K562 (cell line): ENCODE results near the gene PDPK1. TPM values are rescaled to one million over a fixed set of nuclear protein-coding genes. Genes with fewer than 3 reads are reported as not detected.

Source experiments
- ARNT ChIP-seq, 2 experiments: fragments of 450-650 bp; IDR thresholded peaks; 2 replicates each; pipeline ENCODE4 v1.6.1; 2016; ENCODE audit warnings: mild to moderate bottlenecking in 1 of 2
- BRD9 ChIP-seq: fragments of 450-650 bp; IDR thresholded peaks from 2 replicates; pipeline ENCODE4 v1.6.1; 2018; ENCODE audit warnings: low read depth; ENCODE audit not compliant: partially characterized antibody
- CBFA2T2 ChIP-seq: fragments of 450-650 bp; conservative IDR thresholded peaks from 2 replicates; pipeline ENCODE4 v1.6.1; 2017; ENCODE audit warnings: mild to moderate bottlenecking
- CEBPZ ChIP-seq: fragments of 150-350 bp; IDR thresholded peaks from 2 replicates; pipeline ENCODE4 v1.6.1; 2014; ENCODE audit warnings: low read depth, mild to moderate bottlenecking, low read length, borderline replicate concordance
- EWSR1 ChIP-seq: fragments of 450-650 bp; IDR thresholded peaks from 2 replicates; pipeline ENCODE4 v1.6.1; 2018; ENCODE audit warnings: borderline replicate concordance, mild to moderate bottlenecking, low read depth, moderate library complexity; ENCODE audit not compliant: partially characterized antibody
- FIP1L1 ChIP-seq: fragments of 200-400 bp; formaldehyde crosslinking; IDR thresholded peaks from 2 replicates; pipeline ENCODE4 v1.6.1; 2018; ENCODE audit warnings: mild to moderate bottlenecking, low read depth, low read length; ENCODE audit not compliant: poor library complexity, severe bottlenecking
- HBP1 ChIP-seq: fragments of 450-650 bp; formaldehyde crosslinking; IDR thresholded peaks from 2 replicates; pipeline ENCODE4 v1.4.0; 2022; ENCODE audit warnings: missing genetic modification characterization
- ILK ChIP-seq: fragments of 450-650 bp; IDR thresholded peaks from 2 replicates; pipeline ENCODE4 v1.6.1; 2016; ENCODE audit warnings: missing genetic modification characterization, low read depth, mild to moderate bottlenecking, missing compliant biosample characterization, moderate library complexity, borderline replicate concordance
- MTA3 ChIP-seq: fragments of 450-650 bp; formaldehyde crosslinking; IDR thresholded peaks from 2 replicates; pipeline ENCODE4 v1.6.1; 2017; ENCODE audit warnings: mild to moderate bottlenecking, borderline replicate concordance
- MYC ChIP-seq, 2 experiments: fragments of 250-450 bp in 1 of 2; sonication (Bioruptor Pico) in 1 of 2; IDR thresholded peaks; 2 replicates each; pipeline versions ENCODE4 v1.5.1 to v1.6.1; 2012 to 2021; ENCODE audit warnings: low read depth in 2 of 2, borderline replicate concordance in 1 of 2, improper control_type of control experiment in 1 of 2, low read length in 1 of 2, mild to moderate bottlenecking in 1 of 2, moderate library complexity in 1 of 2
- NFATC3 ChIP-seq: fragments of 450-650 bp; IDR thresholded peaks from 2 replicates; pipeline ENCODE4 v1.6.1; 2017; ENCODE audit warnings: mild to moderate bottlenecking
- NFE2L1 ChIP-seq: fragments of 450-650 bp; IDR thresholded peaks from 2 replicates; pipeline ENCODE4 v1.6.1; 2016; ENCODE audit warnings: missing genetic modification characterization, low read depth, mild to moderate bottlenecking, missing compliant biosample characterization, moderate library complexity, borderline replicate concordance
- RB1 ChIP-seq: fragments of 450-650 bp; IDR thresholded peaks from 2 replicates; pipeline ENCODE4 v1.6.1; 2017; ENCODE audit warnings: low read depth, mild to moderate bottlenecking
- SMAD4 ChIP-seq: fragments of 250-450 bp; sonication (Bioruptor Pico); conservative IDR thresholded peaks from 2 replicates; pipeline ENCODE4 v1.8.0; 2021; ENCODE audit warnings: inconsistent platforms, mild to moderate bottlenecking, moderate library complexity
- SMARCC2 ChIP-seq: fragments of 450-650 bp; IDR thresholded peaks from 2 replicates; pipeline ENCODE4 v1.6.1; 2017; ENCODE audit warnings: antibody characterized with exemption, moderate library complexity, mild to moderate bottlenecking, low read depth
- SMC3 ChIP-seq: conservative IDR thresholded peaks from 2 replicates; pipeline ENCODE4 v1.6.1; 2011; ENCODE audit warnings: low read depth, low read length, improper control_type of control experiment; ENCODE audit not compliant: insufficient read depth
- TBP ChIP-seq: optimal IDR thresholded peaks from 2 replicates; pipeline ENCODE3; 2011; ENCODE audit warnings: low read depth, low read length, improper control_type of control experiment
- ZBTB1 ChIP-seq: sonication (generic); formaldehyde crosslinking; IDR thresholded peaks from 2 replicates; pipeline ENCODE4 v1.8.1; 2023; ENCODE audit warnings: missing genetic modification reagents, low read depth, mild to moderate bottlenecking, borderline replicate concordance
- ZBTB49 ChIP-seq: sonication (generic); formaldehyde crosslinking; IDR thresholded peaks from 2 replicates; pipeline ENCODE4 v1.8.0; 2022; ENCODE audit warnings: missing genetic modification reagents, mild to moderate bottlenecking, borderline replicate concordance
- polyA plus RNA-seq, 8 experiments: library from polyadenylated mRNA; depleted of rRNA in 4 of 8; stranded (reverse) in 5 of 8; unstranded in 3 of 8; fragments of >200 nt; fragmentation: Nextera tagmentation in 2 of 8; fragmentation: Illumina TruSeq in 1 of 8; extraction: Ambion mirVana in 2 of 8; extraction: Trizol in 1 of 8; gene quantifications; 2 replicates each; pipeline versions ENCODE4 v1.2.1 to v1.2.3, GENCODE V29; 2011 to 2014; ENCODE audit warnings: inconsistent platforms in 1 of 8, missing spikeins in 1 of 8
- total RNA-seq, 7 experiments: library from RNA; depleted of rRNA in 6 of 7; stranded (reverse); fragments of >200 nt in 6 of 7; fragmentation: Illumina TruSeq in 2 of 7; extraction: Trizol in 2 of 7; gene quantifications; 2 replicates each; pipeline versions ENCODE4 v1.2.1 to v1.2.3, GENCODE V29; 2011 to 2021; ENCODE audit warnings: low replicate concordance in 1 of 7

The PDPK1 gene
- total and polyA plus RNA-seq, 9 of the 15 experiments (the other 6 are each of a cell fraction or from before 2014, with no cell fraction given) = 4.0 to 37.2 (median 18.7) TPM

GRCh38 chr16:2500918-2501750 lies 36.7 kb upstream of the PDPK1 start (continued):
- TF ChIP-seq ILK (no peak), FIP1L1 (peak; percentile 15), MTA3 (no peak; the same call in 1 of the 2 replicates), ARNT (IDR thresholded peaks at IDR 0.05) (no peak), MYC (IDR thresholded peaks at IDR 0.05; ENCODE audit: low read depth, low read length) (peak; percentile 65), MYC (CRISPR knock-in tag; IDR thresholded peaks at IDR 0.05; ENCODE audit: borderline replicate concordance, low read depth) (no peak), SMAD4 (CRISPR knock-in tag) (0 out of 2 replicates have a peak, but pooled peaks have one; percentile 33), RB1 (peak; percentile 67; the same call in 1 of the 2 replicates), HBP1 (CRISPR knock-in tag) (no peak), NFATC3 (no peak), BRD9 (no peak), SMC3 (peak; percentile 87), ZBTB1 (CRISPR knock-in tag) (no peak), NFE2L1 (tag) (no peak), ZBTB49 (no peak), TBP (no peak), SMARCC2 (no peak), CBFA2T2 (no peak), CEBPZ (no peak), EWSR1 (no peak)
